ENCODE results near the gene MPPE1.
"Not testable (repeated sequence)": the region's sequence is repeated elsewhere in the genome, so short reads cannot be mapped to it uniquely, and the experiment has no call there.

Gene MPPE1

GRCh38 chr18:11864471-11864870 lies 43.6 kb downstream of the MPPE1 start:
- no peak for DNase-seq (ENCODE audit: insufficient read length, low spot score)
- TF ChIP-seq POLR2AphosphoS5 (IDR thresholded peaks at IDR 0.05; ENCODE audit: low read depth, low read length) (no peak), POU2F2 (IDR thresholded peaks at IDR 0.05; ENCODE audit: low read depth, low read length) (no peak), PAX5 (IDR thresholded peaks at IDR 0.05; ENCODE audit: insufficient read depth, low read length, severe bottlenecking) (no peak), POLR2A (IDR thresholded peaks at IDR 0.05; ENCODE audit: low read depth, low read length) (no peak), TAF1 (IDR thresholded peaks at IDR 0.05; ENCODE audit: low read depth, low read length) (no peak), SPI1 (IDR thresholded peaks at IDR 0.05; ENCODE audit: low read depth, low read length) (no peak)
- no peak for FAIRE-seq

GRCh38 chr18:11862468-11863137 lies 45.5 kb downstream of the MPPE1 start:
- no peak for FAIRE-seq
- TF ChIP-seq TAF1 (IDR thresholded peaks at IDR 0.05; ENCODE audit: low read depth, low read length) (no peak), POU2F2 (IDR thresholded peaks at IDR 0.05; ENCODE audit: low read depth, low read length) (no peak), PAX5 (IDR thresholded peaks at IDR 0.05; ENCODE audit: insufficient read depth, low read length, severe bottlenecking) (no peak), SPI1 (IDR thresholded peaks at IDR 0.05; ENCODE audit: low read depth, low read length) (no peak), POLR2A (IDR thresholded peaks at IDR 0.05; ENCODE audit: low read depth, low read length) (no peak), POLR2AphosphoS5 (IDR thresholded peaks at IDR 0.05; ENCODE audit: low read depth, low read length) (no peak)

GRCh38 chr18:11861583-11862288 lies 46.4 kb downstream of the MPPE1 start:
- DNase-seq (ENCODE audit: insufficient read length, low spot score), result no peak
- no peak for FAIRE-seq
- TF ChIP-seq POLR2A (IDR thresholded peaks at IDR 0.05; ENCODE audit: low read depth, low read length), result no peak
- TF ChIP-seq POU2F2 (IDR thresholded peaks at IDR 0.05; ENCODE audit: low read depth, low read length), result no peak
- no peak for TF ChIP-seq PAX5 (IDR thresholded peaks at IDR 0.05; ENCODE audit: insufficient read depth, low read length, severe bottlenecking)
- TF ChIP-seq POLR2AphosphoS5 (IDR thresholded peaks at IDR 0.05; ENCODE audit: low read depth, low read length), result no peak
- no peak for TF ChIP-seq SPI1 (IDR thresholded peaks at IDR 0.05; ENCODE audit: low read depth, low read length)
- TF ChIP-seq TAF1 (IDR thresholded peaks at IDR 0.05; ENCODE audit: low read depth, low read length), result no peak

More at GRCh38 chr18:11862468-11863137, 45.5 kb downstream of the MPPE1 start:
- no peak for DNase-seq (ENCODE audit: insufficient read length, low spot score)

- FAIRE-seq, result no peak
- no peak for TF ChIP-seq POLR2AphosphoS5 (IDR thresholded peaks at IDR 0.05; ENCODE audit: low read depth, low read length)
- DNase-seq (ENCODE audit: insufficient read length, low spot score), result no peak
Measured at GRCh38 chr18:11860594-11861450, 47.3 kb downstream of the MPPE1 start.

GRCh38 chr18:11859903-11860407 lies 48.2 kb downstream of the MPPE1 start:
- FAIRE-seq, result no peak
- TF ChIP-seq POLR2A (IDR thresholded peaks at IDR 0.05; ENCODE audit: low read depth, low read length), result no peak
- TF ChIP-seq PAX5 (IDR thresholded peaks at IDR 0.05; ENCODE audit: insufficient read depth, low read length, severe bottlenecking), result no peak
- TF ChIP-seq SPI1 (IDR thresholded peaks at IDR 0.05; ENCODE audit: low read depth, low read length), result no peak
- TF ChIP-seq POLR2AphosphoS5 (IDR thresholded peaks at IDR 0.05; ENCODE audit: low read depth, low read length), result no peak
- TF ChIP-seq TAF1 (IDR thresholded peaks at IDR 0.05; ENCODE audit: low read depth, low read length), result no peak
- no peak for TF ChIP-seq POU2F2 (IDR thresholded peaks at IDR 0.05; ENCODE audit: low read depth, low read length)

GRCh38 chr18:11859282-11859830 lies 48.8 kb downstream of the MPPE1 start:
- DNase-seq (ENCODE audit: insufficient read length, low spot score), result no peak
- TF ChIP-seq PAX5 (IDR thresholded peaks at IDR 0.05; ENCODE audit: insufficient read depth, low read length, severe bottlenecking), result no peak
- TF ChIP-seq SPI1 (IDR thresholded peaks at IDR 0.05; ENCODE audit: low read depth, low read length), result no peak
- no peak for TF ChIP-seq POLR2A (IDR thresholded peaks at IDR 0.05; ENCODE audit: low read depth, low read length)
- no peak for TF ChIP-seq TAF1 (IDR thresholded peaks at IDR 0.05; ENCODE audit: low read depth, low read length)
- TF ChIP-seq POLR2AphosphoS5 (IDR thresholded peaks at IDR 0.05; ENCODE audit: low read depth, low read length), result no peak
- no peak for TF ChIP-seq POU2F2 (IDR thresholded peaks at IDR 0.05; ENCODE audit: low read depth, low read length)
- FAIRE-seq, result no peak

More at GRCh38 chr18:11859903-11860407, 48.2 kb downstream of the MPPE1 start:
- DNase-seq (ENCODE audit: insufficient read length, low spot score), result no peak

GRCh38 chr18:11857177-11857887 lies 50.8 kb downstream of the MPPE1 start:
- no peak for FAIRE-seq
- no peak for DNase-seq (ENCODE audit: insufficient read length, low spot score)
- TF ChIP-seq POLR2AphosphoS5 (IDR thresholded peaks at IDR 0.05; ENCODE audit: low read depth, low read length), result no peak
- TF ChIP-seq POU2F2 (IDR thresholded peaks at IDR 0.05; ENCODE audit: low read depth, low read length), result no peak
- TF ChIP-seq POLR2A (IDR thresholded peaks at IDR 0.05; ENCODE audit: low read depth, low read length), result no peak
- TF ChIP-seq PAX5 (IDR thresholded peaks at IDR 0.05; ENCODE audit: insufficient read depth, low read length, severe bottlenecking), result no peak
- TF ChIP-seq SPI1 (IDR thresholded peaks at IDR 0.05; ENCODE audit: low read depth, low read length), result no peak
- TF ChIP-seq TAF1 (IDR thresholded peaks at IDR 0.05; ENCODE audit: low read depth, low read length), result no peak

GRCh38 chr18:11854554-11854953 lies 53.6 kb downstream of the MPPE1 start:
- not testable (repeated sequence) for FAIRE-seq; DNase-seq (ENCODE audit: insufficient read length, low spot score)

Measured in GM12891 (cell line).